ENCODE measurements around the gene CHST12.

Gene CHST12

DNA sequence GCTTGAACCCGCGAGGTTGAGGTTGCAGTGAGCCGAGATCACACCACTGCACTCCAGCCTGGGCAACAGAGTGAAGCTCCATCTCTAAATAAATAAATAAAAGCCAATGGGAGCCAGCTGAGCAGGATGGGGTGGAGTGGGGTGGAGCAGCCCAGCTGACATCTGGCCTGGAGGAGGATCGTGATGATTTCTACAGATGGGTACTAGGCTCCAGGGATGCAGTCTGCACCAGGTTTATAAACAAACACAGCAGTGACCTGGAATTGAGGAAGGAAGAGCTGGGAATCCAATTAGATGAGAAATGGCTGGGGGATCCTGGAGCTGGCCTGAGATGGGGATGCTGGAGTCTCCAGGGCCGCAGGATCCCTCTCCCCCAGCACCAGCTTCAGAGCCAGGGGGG is 80.1 kb downstream of the CHST12 start:
- FAIRE-seq, result no peak

DNA sequence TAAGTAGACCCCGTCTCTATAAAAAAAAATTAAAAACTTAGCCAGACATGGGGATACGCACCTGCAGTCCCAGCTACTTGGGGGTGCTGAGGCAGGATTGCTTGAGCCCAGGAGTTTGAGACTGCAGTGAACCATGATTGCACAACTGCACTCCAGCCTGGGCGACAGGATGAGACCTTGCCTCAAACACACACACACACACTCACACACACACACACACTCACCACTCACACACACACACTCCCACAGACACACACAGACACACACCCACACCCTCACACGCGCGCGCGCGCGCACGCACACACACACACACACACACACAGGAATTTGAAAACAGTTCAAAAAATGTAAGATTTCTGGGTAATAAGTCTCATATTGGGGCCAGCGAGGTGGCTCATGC is 81.5 kb downstream of the CHST12 start:
- FAIRE-seq, result no peak

DNA sequence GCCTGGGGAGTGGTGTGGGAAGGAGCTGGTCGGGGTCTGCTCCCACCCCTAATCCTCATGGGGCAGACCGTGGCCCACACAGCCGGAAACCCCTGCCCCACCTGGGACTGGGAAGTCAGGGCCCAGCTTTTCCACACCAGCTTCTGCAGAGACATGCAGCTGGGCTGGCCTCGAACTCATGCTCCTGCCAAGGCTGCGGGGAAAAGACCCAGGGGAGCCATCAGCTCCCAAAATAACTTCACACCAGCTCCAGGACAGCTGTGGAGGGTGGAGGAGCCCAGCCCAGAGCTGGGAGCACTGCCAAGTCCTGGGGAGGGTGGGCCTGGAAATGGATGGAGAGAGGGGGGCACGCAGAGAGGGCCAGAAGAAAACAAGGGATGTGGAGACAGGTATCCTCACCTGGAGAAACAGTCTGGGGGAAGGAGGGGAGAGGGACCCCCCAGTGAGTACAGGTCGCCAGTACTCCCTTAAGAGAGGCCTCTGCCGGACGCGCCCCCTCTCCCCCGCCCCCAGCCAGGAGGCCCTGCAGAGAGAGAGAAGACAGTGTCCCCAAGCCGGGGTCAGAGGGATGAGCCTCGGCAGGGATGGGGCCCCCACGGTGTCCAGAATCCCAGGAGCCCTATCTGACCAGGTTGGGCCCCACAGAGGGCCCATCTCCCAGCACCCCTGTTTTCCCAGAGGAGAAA is 84.3 kb downstream of the CHST12 start:
- FAIRE-seq, result no peak

DNA sequence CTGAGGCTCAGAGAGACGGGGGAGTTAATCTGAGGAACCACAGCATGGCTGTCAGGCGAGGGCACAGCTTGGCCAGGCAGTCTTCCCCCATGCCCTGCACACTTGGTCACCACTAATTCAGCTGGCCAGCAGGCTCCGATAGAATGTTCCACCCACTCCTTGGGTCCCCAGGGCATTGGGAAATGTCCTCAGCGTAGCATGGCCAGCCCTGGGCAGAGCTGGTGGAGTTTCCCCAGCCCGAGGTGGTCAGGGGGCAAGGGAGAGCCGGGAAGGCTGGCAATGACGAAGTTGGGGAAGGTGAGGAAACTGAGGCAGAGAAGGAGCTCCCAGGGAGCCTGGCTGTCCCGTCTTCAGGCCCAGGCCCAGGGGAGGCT is 84.8 kb downstream of the CHST12 start:
- no peak for FAIRE-seq

DNA sequence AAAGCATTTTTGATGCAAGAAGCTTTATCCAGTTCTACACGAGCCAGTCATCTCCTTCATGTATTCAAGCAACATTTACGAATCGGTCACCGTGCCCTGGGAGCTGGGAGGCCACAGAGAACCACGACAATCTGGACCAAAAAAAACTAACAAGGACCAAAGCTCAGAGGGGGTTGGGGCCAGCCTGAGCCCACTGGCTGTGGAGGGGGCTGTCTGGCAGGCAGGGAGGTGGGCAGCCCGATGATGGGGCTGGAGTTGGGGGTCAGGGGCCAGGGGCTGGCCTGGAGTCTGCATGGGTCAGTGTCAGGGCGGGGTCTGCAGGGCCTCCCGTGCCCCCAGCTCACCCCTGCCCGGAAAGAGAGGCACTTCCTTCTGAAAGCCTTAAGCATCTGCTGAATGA is 85.3 kb downstream of the CHST12 start:
- FAIRE-seq, result no peak

DNA sequence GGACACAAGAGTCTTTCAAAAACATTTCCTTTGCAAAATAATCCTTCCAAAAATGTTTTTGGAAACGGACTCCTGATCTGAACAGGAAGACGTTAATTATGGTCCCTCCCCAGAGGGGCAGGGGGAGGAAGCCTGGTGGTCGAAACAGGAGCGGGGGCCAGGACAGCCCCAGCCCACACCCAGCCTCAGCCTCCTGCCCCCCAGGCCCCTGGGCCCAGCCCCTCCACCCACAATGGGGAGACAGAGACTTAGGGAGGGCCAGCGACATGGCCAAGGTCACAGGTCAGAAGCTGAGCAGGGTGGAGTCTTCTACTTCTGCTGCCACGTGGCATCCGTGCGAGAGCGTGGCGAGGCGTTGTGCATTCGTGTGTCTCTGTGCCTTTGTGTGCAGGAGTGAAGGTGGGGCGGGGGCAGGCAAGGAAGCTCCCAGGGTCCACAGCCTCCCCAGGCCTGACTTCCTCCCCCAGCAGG is 86.8 kb downstream of the CHST12 start:
- FAIRE-seq, result no peak

DNA sequence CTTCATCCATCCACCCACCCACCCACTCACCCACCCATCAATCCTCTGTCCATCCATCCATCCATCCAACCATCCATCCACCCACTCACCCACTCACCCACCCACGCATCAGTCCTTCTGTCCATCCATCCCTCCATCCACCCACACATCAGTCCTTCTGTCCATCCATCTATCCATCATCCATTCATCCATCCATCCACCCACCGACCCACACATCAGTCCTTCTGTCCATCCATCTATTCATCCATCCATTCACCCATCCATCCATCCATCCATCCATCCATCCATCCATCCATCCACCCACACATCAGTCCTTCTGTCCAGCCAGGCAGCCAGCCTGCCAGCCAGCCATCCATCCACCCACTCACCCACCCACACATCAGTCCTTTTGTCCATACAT is 88.6 kb downstream of the CHST12 start:
- no peak for FAIRE-seq

DNA sequence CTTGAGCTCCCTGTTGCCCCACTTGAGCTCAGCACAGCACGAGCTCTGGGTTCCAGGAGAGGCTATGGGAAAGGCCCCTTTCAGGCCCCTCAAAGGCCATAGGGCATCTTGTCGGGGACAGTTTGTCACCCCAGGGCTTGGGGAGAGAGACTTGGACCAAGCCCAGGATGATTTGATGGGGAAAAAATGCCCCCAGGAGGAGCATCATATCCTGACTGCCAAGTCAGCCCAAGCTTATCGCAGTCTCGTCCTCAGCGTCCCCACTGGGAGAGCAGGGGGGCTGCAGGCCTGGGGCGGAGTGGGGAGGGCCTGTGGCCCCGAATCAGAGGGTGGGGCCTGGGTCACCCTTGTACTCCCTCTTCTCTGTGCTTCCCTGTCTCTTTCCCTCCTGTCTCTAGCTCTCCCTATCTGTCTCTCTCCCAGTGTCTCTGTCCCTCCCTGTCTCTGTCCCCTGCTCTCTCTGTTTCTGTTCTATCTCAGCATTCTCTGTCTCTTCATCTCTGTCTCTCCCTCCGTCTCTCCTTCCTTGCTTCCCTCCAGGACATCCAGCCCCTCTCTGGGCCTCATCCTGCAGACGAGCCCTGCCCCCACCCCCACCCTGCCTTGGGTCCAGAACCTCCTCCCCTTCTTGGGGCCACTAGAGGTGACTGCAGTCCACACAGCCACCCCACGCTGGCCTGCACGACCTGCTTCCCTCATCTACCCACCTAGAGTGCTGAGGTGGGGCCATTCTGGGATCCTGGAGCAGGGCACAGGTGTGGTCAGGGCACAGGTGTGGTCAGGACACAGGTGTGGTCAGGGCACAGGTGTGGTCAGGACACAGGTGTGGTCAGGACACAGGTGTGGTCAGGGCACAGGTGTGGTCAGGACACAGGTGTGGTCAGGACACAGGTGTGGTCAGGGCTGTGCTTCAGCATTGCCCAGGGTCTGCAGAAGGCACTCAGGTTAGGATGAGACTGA is 90.1 kb downstream of the CHST12 start:
- no peak for FAIRE-seq

DNA sequence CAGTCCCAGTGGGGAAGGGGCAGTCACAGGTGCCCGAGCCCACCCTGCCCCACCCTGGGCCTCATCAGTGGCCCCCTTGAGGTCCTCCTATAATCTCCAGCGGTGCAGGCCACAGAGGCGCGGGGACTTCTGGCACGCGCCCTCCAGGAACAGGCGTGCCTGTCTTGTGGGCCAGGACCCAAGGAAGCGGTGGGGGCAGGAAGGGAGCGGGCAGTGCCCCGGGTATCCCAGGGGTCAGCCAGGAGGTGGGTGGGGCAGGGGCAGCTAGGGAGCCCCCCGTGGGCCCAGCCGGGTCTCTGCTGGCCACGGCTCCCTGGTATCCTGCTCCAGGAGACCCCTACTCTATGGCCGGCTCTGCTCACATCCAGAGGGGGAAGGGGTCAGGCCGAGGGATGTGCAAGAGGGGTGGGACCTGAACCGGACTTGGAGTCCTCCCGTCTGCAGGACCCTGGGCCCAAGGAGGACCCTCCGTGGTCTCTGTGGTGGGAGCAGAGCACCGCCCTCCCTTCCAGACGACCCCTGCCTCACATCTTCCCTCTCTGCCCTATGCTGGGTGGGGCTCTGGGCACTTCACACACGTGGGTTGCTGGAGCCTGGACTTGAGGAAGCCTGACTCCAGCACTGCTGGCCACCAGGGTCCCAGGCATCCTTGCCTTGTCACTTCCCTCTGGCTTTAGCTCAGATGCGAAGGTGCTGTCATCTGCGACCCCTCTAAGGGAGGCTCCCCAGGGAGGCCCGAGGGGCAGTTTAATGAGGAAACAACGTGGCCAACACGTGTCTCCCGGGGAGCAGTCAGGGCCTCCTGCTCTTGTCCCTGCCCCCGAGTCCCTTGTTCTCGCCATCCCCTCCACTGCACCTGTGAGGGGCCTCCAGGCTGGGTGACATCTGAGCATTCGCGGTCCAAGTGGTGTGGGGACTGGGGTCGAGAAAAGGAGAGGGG is 91.0 kb downstream of the CHST12 start:
- FAIRE-seq, result no peak

DNA sequence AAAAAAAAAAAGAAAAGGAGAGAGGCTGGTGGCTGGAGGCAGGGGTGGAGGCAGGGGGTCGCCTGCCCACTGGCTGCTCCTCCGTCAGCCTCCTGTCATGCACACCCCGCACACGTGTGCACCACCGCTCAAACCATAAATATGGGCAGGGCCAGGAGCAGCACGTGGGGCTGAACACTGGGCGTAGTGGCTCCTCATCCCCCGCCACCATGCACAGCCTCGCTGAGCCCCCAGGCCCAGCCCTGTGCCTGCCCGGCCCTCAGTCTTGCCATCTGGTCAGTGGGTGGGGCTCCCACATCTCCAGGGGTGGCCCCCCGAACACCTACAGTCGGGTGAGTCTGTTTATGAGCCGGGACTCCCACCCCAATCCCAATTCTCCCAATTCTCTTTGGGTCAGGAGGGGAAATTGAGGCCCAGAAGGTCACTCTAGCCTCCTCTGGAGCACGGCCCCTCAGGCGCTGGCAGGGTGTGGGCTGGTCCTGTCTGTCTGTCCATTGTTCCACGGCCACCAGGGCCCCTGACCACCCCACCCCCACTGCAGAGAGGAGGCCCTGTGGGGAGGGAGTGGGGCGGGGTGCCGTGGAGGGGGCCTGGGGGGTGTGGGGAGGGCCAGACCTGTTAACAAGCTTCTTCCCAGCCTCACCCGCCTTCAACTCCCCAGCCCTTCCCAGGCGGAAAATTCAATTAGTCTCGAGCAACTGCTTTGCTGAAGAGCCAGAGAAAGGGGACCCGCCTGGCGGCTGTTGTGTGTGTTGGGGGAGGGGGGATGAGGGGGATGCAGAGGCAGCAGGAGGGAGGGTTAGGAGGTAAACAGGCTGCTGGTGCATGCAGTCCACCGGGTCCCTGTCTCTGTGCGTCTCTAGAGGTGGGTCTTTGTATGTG is 92.2 kb downstream of the CHST12 start:
- no peak for FAIRE-seq

DNA sequence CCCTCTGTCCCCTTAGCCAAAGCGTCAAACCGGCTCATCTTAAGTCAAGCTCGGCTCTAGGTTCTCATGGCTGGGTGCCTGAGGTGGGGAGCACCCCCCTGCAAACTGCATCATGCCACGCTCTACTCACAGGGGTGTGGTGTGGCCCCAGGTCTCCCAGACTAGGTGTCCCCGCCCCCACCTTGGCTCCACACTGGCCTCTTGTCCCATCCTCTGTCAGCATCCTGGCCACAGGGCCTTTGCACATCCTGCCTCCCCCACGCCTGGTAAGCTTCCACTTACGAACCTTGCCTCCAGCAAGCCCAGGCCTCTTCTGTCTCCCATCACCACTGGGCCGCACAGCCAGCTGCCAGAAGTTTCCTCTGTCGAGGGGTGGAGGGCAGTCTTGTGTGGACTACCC is 93.0 kb downstream of the CHST12 start:
- FAIRE-seq, result no peak

DNA sequence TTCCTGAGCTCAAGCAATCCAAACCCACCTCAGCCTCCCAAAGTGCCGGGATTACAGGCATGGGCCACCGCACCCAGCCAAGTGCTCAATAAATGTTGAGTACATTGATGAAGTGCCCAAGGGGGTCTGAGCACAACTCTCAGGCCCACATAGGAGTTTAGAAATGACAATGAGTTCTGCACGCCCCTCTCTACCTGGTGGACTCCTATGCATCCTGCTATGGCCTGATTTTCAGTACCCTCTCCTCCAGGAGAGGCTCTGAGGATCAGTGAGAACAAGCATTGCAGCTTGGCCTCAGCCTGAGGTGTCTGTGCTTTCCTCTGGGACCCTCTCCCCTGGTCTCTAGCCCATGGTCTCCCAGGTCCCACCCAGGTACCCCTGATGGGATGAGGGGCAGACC is 93.7 kb downstream of the CHST12 start:
- no peak for FAIRE-seq

DNA sequence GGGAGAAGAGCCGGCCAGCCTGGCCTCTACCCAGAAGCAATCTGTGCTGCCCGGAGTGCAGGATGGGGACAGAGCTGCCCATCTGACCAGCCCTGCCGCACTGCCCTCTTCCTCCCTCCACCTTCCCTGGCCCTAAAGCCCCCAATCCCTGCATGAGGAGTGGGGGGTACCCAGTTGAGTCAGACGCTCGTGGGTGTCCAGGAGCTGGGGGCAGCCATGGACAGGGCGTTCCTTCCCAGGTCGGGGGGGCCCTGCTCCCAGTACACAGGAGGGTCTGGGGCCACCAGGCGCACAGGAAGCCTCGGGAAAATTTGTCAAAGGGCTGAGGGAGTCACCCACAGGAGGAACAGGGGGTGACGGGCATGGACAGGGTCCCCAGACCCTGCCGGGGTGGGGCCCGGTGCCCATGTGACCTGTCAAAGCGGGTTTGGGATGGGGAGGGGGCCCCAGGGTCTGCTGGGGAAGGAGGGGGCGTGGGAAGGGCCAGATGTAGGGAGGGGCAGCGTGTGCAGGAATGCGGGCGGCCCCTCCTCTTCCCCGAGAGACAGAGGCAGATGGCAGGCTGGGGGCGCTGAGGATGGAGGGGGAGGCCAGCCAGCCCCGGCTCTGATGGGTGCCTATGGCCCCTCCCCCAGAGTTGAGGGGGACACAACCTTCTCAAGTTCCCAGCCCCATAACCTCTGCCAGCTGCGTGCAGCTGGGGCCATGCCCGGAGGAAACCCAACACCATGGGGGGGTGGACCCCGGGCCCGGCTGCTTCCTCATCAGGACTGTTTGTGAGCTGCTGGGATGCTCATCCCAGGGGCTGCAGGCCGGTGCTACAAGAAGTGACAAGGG is 94.3 kb downstream of the CHST12 start:
- FAIRE-seq, result no peak

Measured in G401.6 (cell line).